Prostate gland (tissue), 2 donors: ENCODE results near the gene USF1.
A peak's percentile ranks its signal among the peaks of the same experiment; 100 is the strongest.

Source experiments
- POLR2A ChIP-seq: fragments of 450-650 bp; IDR thresholded peaks from one replicate; pipeline ENCODE4 v1.6.1; 2016; ENCODE audit warnings: antibody characterized with exemption, mild to moderate bottlenecking
- TF ChIP-seq, protein P1 (sequence below), 4 experiments: fragments of 200-600 bp in 2 of 4; fragments of 450-650 bp in 2 of 4; sonication (generic) in 2 of 4; IDR thresholded peaks; 1 replicate in 3 of 4; 2 replicates in 1 of 4; pipeline ENCODE4 v1.5.1; 2016 to 2019; ENCODE audit warnings: antibody characterized with exemption in 4 of 4, mild to moderate bottlenecking in 2 of 4, moderate library complexity in 2 of 4

- TF ChIP-seq, protein P1, sequence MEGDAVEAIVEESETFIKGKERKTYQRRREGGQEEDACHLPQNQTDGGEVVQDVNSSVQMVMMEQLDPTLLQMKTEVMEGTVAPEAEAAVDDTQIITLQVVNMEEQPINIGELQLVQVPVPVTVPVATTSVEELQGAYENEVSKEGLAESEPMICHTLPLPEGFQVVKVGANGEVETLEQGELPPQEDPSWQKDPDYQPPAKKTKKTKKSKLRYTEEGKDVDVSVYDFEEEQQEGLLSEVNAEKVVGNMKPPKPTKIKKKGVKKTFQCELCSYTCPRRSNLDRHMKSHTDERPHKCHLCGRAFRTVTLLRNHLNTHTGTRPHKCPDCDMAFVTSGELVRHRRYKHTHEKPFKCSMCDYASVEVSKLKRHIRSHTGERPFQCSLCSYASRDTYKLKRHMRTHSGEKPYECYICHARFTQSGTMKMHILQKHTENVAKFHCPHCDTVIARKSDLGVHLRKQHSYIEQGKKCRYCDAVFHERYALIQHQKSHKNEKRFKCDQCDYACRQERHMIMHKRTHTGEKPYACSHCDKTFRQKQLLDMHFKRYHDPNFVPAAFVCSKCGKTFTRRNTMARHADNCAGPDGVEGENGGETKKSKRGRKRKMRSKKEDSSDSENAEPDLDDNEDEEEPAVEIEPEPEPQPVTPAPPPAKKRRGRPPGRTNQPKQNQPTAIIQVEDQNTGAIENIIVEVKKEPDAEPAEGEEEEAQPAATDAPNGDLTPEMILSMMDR (IDR thresholded peaks at IDR 0.05): peak in 2 of 4 experiments; percentile 4 to 6
- TF ChIP-seq POLR2A: peak; percentile 75
Measured at GRCh38 chr1:161021165-161021969, 24.4 kb downstream of the USF1 start.
